ENCODE measurements around the gene DDX3X. TPM values are rescaled to one million over a fixed set of nuclear protein-coding genes. Genes with fewer than 3 reads are reported as not detected.

The DDX3X gene
- polyA plus RNA-seq, 1 donor (not counting 4 experiments of a cell fraction or from before 2014, with no cell fraction given), result 127 TPM

DNA sequence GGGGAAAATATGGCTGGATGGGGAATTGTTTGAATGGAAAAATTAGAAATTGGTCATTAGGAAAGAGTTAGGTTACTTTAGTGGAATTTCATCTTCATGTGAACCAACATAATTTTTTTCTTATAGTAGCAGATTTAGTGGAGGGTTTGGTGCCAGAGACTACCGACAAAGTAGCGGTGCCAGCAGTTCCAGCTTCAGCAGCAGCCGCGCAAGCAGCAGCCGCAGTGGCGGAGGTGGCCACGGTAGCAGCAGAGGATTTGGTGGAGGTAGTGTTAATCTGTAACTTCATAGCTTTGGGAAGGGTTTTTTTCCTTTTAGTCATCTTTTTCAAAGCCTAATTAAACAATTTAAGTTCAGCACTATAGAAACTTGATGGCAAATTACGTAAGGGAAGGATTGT is 13.2 kb downstream of the DDX3X start:
- no peaks in the 10 kb centered on the region for H3K9me3 ChIP-seq (ENCODE audit: control insufficient read depth, low read depth, low read length)
- H3K9ac ChIP-seq (ENCODE audit: control insufficient read depth, extremely low read depth, insufficient read depth, low read length), result no peak overlapping the region
- H4K20me1 ChIP-seq (ENCODE audit: control insufficient read depth, extremely low read depth, insufficient read depth, low read length), result peaks cover 28% of the 10 kb centered on the region
- no peaks in the 10 kb centered on the region for H3K9me1 ChIP-seq (ENCODE audit: control insufficient read depth, extremely low read depth, insufficient read depth, low read length)
- dilution Hi-C loops (cut with MboI; ENCODE audit: extremely low pct_ligation_motif_present, low sequenced_read_pairs), result no loop called here
- peaks cover 6% of the 10 kb centered on the region for H3K79me2 ChIP-seq (ENCODE audit: control insufficient read depth, insufficient read depth, low read length)
- no peak overlapping the region for H2AFZ ChIP-seq (ENCODE audit: control insufficient read depth, low read length)
- H3K4me1 ChIP-seq (ENCODE audit: control insufficient read depth, extremely low read depth, insufficient read depth, low read length), result no peaks in the 10 kb centered on the region
- H3K4me2 ChIP-seq (ENCODE audit: control insufficient read depth, extremely low read depth, insufficient read depth, low read depth, low read length), result no peak overlapping the region
- H3K27me3 ChIP-seq (ENCODE audit: control insufficient read depth, extremely low read depth, insufficient read depth, low read length), result no peaks in the 10 kb centered on the region
- no peak overlapping the region for H3K4me3 ChIP-seq (ENCODE audit: control insufficient read depth in 2 of 3, extremely low read depth in 1 of 3, insufficient read depth in 2 of 3, low read depth in 1 of 3, low read length in 3 of 3)
- H3K27ac ChIP-seq (ENCODE audit: control insufficient read depth, insufficient read depth, low read length), result no peak overlapping the region
- no peak for FAIRE-seq
- peaks cover 26 to 45% of the 10 kb centered on the region in 2 experiments for H3K36me3 ChIP-seq (ENCODE audit: control insufficient read depth in 2 of 2, extremely low read depth in 1 of 2, insufficient read depth in 2 of 2, low read length in 2 of 2)
- DNase-seq (ENCODE audit: low read depth, low spot score), result no peak
- no peak for TF ChIP-seq EZH2 (IDR thresholded peaks at IDR 0.05; ENCODE audit: low read length)
- TF ChIP-seq, protein P1, sequence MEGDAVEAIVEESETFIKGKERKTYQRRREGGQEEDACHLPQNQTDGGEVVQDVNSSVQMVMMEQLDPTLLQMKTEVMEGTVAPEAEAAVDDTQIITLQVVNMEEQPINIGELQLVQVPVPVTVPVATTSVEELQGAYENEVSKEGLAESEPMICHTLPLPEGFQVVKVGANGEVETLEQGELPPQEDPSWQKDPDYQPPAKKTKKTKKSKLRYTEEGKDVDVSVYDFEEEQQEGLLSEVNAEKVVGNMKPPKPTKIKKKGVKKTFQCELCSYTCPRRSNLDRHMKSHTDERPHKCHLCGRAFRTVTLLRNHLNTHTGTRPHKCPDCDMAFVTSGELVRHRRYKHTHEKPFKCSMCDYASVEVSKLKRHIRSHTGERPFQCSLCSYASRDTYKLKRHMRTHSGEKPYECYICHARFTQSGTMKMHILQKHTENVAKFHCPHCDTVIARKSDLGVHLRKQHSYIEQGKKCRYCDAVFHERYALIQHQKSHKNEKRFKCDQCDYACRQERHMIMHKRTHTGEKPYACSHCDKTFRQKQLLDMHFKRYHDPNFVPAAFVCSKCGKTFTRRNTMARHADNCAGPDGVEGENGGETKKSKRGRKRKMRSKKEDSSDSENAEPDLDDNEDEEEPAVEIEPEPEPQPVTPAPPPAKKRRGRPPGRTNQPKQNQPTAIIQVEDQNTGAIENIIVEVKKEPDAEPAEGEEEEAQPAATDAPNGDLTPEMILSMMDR (optimal IDR thresholded peaks at IDR 0.05 in 1 of 3, IDR thresholded peaks at IDR 0.05 in 1 of 3, conservative IDR thresholded peaks at IDR 0.05 in 1 of 3; ENCODE audit: extremely low read depth in 1 of 3, insufficient read depth in 2 of 3, low read length in 3 of 3), result no peak

DNA sequence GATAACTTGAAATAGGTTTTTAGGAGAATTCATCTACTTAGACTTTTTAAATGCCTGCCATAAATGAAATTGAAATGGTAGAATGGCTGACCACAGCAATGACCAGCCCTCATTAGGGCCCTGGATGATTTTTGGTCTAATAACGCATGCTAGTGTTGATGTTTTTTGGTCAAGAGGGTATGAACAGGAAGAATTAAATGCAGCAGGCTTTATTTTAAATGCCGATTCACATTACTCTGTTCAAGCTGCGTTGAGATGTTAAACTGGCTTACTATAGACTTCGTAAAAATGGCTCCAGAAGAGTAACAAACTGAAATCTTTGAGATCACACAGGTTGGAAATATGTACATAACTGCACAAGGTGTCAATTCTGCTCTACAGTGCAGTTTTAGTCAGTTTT is 14.6 kb downstream of the DDX3X start:
- dilution Hi-C loops (cut with MboI; ENCODE audit: extremely low pct_ligation_motif_present, low sequenced_read_pairs), result no loop called here
- Histone ChIP-seq H3K36me3 (ENCODE audit: control insufficient read depth in 2 of 2, extremely low read depth in 1 of 2, insufficient read depth in 2 of 2, low read length in 2 of 2) (peaks cover 19 to 35% of the 10 kb centered on the region in 2 experiments), H4K20me1 (ENCODE audit: control insufficient read depth, extremely low read depth, insufficient read depth, low read length) (peaks cover 23% of the 10 kb centered on the region)

More for the DNA sequence above, 14.6 kb downstream of the DDX3X start:
- H2AFZ ChIP-seq (ENCODE audit: control insufficient read depth, low read length), result no peak overlapping the region
- H3K4me3 ChIP-seq (ENCODE audit: control insufficient read depth in 2 of 3, extremely low read depth in 1 of 3, insufficient read depth in 2 of 3, low read depth in 1 of 3, low read length in 3 of 3), result no peak overlapping the region
- FAIRE-seq (peak; percentile 62), DNase-seq (ENCODE audit: low read depth, low spot score) (no peak)
- H3K9ac ChIP-seq (ENCODE audit: control insufficient read depth, extremely low read depth, insufficient read depth, low read length), result no peak overlapping the region
- H3K27me3 ChIP-seq (ENCODE audit: control insufficient read depth, extremely low read depth, insufficient read depth, low read length), result no peaks in the 10 kb centered on the region
- no peak overlapping the region for H3K27ac ChIP-seq (ENCODE audit: control insufficient read depth, insufficient read depth, low read length)
- no peaks in the 10 kb centered on the region for H3K9me3 ChIP-seq (ENCODE audit: control insufficient read depth, low read depth, low read length)
- H3K4me2 ChIP-seq (ENCODE audit: control insufficient read depth, extremely low read depth, insufficient read depth, low read depth, low read length), result no peak overlapping the region
- no peaks in the 10 kb centered on the region for H3K79me2 ChIP-seq (ENCODE audit: control insufficient read depth, insufficient read depth, low read length)
- no peaks in the 10 kb centered on the region for H3K4me1 ChIP-seq (ENCODE audit: control insufficient read depth, extremely low read depth, insufficient read depth, low read length)
- H3K9me1 ChIP-seq (ENCODE audit: control insufficient read depth, extremely low read depth, insufficient read depth, low read length), result no peaks in the 10 kb centered on the region
- TF ChIP-seq EZH2 (IDR thresholded peaks at IDR 0.05; ENCODE audit: low read length), result no peak
- TF ChIP-seq, protein P1 (optimal IDR thresholded peaks at IDR 0.05 in 1 of 3, IDR thresholded peaks at IDR 0.05 in 1 of 3, conservative IDR thresholded peaks at IDR 0.05 in 1 of 3; ENCODE audit: extremely low read depth in 1 of 3, insufficient read depth in 2 of 3, low read length in 3 of 3), result no peak

Data from keratinocyte (primary cell).